HG03175 (cell line): Measurements from ENCODE around the gene ABAT.
"Not testable (repeated sequence)": the region's sequence is repeated elsewhere in the genome, so short reads cannot be mapped to it uniquely, and the experiment has no call there.

ENCODE experiments used
- ATAC-seq: cut with Tn5 transposase; IDR thresholded peaks from one replicate; pipeline ENCODE4 v1.9.1; 2021; ENCODE audit warnings: mild to moderate bottlenecking, moderate library complexity; ENCODE audit not compliant: unreplicated experiment

The ABAT gene

GRCh38 chr16:8648877-8649276 lies 25.5 kb upstream of the ABAT start:
- ATAC-seq: no peak

DNA sequence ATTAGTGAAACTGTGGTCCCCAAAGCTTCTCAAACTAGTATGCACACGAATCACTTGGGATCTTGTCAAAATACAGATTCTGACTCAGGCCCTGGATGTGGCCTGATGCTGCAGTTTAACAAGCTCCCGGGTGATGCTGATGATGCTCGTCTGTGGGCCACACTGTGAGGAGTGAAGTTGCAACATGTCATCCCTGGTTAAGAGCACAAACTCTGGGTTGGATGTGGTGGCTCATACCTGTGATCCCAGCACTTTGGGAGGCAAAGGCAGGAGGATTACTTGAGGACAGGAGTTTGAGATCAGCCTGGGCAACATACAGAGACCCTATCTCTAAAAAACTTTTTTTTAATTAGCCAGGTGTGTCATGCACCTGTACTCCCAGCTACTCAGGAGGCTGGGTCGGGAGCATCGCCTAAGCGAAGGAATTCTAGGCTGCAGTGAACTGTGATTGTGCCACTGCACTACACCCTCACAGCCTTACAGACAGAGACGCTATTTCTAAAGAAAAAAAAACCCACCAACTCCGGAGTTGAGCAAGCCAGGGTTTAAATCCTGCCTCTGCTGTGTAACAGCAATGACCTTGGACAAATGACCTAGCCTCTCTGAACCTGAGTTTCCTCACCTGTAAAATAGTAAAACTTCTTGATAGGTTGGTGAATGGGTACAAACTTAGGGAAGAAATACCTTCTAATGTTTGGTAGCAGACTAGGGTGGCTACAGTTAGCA lies 24.4 kb upstream of the ABAT start:
- ATAC-seq: no peak

DNA sequence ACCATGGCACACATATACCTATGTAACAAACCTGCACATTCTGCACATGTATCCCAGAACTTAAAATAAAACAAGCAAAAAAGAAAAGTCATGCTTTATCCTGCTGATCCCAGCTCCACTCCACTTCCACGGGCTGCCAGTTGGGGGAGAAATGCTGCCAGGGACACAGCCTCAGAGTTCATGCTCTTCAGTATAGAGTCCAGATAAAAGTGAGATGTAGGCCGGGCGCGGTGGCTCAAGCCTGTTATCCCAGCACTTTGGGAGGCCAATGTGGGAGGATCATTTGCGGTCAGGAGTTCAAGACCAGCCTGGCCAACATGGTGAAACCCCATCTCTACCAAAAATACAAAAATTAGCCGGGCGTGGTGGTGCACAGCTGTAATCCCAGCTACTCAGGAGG lies 22.5 kb upstream of the ABAT start:
- not testable (repeated sequence) for ATAC-seq

DNA sequence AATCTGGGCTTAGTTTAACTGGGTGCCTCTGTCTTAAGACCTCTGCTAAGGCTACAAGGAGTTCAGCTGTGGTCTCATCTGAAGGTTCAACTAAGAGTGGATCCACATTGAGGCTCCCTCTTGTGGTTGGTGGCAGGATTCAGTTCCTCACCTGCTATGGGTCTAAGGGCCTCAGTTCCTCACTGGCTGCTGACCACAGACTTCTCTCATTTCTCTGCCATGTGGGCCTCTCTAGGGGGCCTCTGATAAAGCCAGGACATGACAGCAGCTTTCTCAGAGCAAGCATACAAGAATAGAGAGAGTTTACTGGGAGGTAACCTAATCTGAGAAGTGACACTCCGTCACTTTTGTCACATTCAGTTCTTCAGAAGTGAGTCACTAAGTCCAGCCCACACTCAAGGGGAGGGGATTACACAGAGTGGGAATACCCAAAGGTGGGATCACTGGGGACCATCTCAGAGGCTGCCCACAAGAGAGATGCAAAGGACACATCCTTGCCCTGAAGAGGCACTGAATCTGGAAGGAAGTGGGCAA lies 19.2 kb upstream of the ABAT start:
- ATAC-seq: peak; percentile 76

DNA sequence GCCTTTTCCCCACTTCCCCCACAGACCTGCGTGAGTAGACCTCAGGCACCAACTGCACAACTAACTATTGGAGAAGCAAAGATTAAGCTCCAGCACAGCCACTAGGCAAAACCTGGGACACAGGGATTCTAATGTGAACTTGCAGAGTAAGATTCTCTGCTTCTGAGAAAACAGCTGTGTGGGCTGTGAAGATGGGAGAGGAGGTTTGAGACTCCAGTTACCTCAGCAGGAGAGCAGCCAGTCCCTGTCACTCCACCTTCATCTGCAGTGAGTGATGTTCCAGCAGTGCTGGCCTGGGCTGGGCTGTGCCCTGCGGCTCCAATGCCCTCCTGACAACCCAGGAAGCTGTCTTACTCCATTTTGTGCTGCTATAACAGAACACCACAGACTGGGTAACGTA lies 18.0 kb upstream of the ABAT start:
- ATAC-seq: no peak

DNA sequence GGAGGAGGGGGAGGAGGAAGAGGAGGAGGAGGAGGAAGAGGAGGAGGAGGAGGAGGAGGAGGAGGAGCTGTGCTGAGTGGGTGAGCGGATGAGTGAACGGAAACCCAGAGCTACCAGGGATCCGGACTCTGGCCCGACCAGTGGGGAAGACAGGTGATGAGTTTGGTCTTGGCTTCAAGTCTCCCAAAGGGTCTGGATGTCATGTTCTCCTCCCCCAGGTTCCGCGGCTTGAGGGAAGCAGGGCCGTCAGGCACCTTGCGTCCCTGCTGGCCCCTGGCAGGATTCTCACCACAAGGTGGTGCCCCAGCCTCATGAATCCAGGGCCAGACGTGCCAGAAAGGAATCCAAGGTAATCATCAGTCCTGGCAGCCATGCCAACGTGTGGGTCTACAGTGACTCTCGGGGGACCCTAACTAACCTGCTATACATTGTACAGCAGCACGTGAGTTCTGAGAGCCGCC lies 13.5 kb upstream of the ABAT start:
- no peak for ATAC-seq

GRCh38 chr16:8661703-8662102 lies 12.7 kb upstream of the ABAT start:
- no peak for ATAC-seq

DNA sequence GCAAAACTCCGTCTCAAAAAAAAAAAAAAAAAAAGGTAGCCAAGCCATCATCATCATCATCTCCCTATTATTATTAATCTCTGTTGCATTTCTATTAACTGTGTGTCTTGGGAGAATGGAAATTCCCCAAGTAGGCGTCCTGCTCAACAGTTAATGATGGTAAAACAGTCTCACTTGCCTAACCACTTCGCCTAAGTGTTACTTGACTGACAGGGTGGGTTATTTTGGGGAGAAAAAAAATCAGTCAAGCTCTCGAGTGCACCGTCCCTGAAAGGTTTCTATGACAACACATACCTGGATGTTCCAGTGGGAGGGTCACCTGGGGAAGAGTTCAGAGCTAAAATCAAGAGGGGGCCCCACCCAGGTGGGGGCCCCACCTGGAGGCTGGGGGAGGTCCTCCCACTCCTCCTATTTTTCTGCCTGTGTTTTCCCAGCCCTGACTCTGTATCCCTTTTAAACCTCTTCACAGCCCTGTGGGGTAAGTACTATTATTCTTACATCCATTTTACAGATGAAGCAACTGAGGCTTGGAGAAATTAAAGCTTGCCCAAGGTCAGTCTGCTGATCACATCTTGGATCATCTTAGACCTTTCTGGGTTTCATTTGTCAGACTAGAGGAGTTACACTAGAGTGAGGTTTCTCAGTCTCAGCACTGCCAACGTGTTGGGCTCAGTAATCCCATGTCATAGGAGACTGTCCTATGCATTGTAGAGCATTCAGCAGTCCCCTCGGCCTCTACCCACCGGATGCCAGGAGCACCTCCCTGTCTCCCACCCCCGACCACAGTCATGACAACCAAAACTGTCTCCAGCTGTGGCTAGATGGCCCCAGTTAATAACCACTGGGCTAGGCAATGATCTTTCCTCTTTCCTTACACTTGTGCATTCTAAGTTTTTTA lies 11.0 kb upstream of the ABAT start:
- ATAC-seq: no peak

DNA sequence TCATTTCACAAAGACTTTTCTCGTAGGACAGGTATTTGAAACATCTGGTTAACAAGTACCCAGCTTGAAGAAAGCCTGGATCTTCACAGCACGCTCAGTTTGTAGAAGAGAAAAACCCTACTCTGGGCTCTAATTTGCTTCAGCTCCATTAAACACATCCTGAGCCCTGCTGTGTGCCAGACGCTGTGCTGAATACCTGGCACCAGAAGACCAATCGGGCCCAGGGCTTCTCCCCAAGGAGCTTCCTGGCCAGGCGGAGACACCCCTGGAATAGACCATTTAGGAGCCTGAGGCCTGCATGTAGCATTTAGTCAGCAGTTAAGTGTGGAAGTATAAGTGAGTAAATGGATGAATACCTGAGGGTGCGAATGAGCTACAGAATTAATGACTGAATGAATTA lies 8.9 kb upstream of the ABAT start:
- ATAC-seq: no peak

GRCh38 chr16:8667492-8667891 lies 6.9 kb upstream of the ABAT start:
- ATAC-seq: no peak

DNA sequence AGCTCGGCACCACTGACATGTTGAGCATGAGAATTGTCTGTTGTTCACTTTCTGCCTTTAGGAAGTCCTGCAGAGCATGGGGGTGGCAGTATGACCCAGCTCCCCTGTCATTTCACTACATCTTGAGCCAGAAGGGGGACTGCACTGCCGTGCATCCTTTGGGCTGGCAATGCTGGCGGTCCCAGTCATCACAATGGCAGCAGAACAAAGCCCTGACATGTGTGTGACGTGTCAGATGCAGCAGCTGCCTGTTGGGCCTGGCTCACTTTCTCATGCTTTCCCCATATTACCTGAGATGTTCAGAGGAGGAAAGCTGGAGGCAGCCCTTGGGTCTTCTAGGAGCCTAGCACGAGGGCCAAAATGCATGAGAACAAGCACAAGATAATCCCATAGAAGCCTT lies 6.3 kb upstream of the ABAT start:
- ATAC-seq: no peak

- ATAC-seq: no peak
Measured at GRCh38 chr16:8669481-8669880, 4.9 kb upstream of the ABAT start.

GRCh38 chr16:8670014-8670560 lies 4.3 kb upstream of the ABAT start:
- ATAC-seq: no peak

DNA sequence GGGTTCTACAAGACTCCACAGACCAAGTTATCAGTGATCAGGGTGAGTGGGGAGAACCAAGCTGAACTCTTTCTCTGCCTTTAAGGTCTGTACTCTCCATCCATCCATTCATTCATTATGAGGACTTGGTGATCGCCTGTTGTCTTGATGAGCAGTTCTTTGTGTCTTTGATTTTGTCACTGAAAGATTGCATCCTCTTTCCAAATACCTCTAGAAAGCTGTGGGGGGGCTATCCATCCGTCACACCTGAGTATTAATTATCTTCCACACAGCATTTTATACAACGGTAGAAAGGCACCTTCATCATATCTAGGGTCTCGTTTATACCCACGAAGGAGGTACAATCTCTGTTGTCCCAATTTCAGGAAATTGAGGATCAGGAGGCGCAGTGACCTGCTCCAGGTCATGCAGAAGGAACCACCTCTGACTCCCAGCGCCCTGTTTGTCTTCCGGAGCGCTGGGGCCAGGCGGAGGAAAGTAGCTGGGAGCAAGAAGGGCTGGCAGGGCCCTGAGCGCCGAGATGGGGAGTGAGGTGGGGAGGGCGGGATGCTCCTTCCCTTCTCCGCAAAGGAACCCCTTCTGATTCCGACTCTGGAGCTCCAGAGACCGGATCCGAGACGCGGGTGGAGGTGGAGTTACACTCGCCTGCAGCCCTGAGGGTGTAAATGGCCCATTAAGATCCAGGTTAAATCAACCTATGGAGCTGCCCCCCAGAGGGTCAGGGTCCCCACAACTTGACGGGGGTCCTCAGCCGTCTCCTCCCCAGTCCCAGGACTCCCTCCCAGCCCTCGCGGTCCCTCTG lies 605 bp upstream of the ABAT start:
- ATAC-seq: peak; percentile 39

GRCh38 chr16:8675183-8676159 lies 1.1 kb downstream of the ABAT start:
- no peak for ATAC-seq

- no peak for ATAC-seq
Measured at GRCh38 chr16:8676160-8676547, 1.7 kb downstream of the ABAT start.

DNA sequence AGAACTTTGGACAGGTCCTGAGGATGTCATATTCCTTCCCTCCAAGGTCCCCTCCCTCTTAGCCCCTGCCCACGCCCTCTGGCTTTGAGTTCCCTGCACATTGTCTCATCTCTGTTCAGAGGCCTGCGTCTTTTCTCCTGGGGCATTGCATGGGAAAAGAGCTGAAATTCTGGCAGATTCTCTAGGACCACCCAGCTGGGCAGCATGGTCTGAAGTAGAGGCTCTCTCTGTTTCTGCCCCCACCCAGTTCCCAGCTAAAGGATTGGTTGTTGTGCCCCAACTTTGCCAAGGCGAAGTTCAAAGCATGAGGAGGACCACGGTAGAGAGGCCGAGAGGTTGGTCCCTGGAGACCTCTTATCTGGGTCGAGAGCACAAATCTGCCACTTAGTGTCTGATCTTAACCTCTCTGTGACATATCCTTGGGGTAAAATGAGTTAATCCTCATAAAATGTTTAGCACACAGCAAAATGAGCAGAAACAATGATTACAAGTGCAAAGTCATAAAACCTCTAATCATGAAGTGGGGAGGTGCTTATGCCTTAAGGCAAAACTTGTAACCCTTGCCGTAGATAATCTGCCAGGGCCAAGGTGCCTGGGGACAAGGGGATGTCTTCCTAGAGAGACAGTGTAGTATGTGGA lies 2.4 kb downstream of the ABAT start:
- ATAC-seq: no peak

GRCh38 chr16:8677481-8677880 lies 3.1 kb downstream of the ABAT start:
- ATAC-seq: no peak
